ENCODE measurements around the gene TPTE2.

The TPTE2 gene

DNA sequence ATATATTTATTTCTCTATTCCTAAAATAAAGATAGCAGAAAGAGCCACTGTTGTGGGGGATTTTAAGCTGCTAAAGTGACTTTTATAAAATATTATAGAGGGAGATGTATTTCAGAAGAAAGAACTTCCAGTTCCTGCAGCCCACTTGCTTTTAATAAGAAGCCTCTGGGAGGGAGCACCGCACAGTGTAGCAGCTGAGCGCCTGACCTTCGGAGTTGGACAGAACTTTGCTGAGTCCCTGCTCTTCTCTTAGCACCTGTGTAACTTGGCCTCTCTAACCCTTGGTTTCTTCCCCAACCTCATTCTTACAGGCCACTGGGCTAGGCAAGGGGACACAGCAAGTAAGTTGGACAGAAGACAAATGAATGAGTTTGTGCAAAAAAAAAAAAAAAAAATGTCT lies 34.8 kb upstream of the TPTE2 start:
- no CpG with 5 or more reads among the region's 3 CpGs for WGBS (ENCODE audit: insufficient coverage, insufficient read length)
- Histone ChIP-seq H3K36me3 (ENCODE audit: control insufficient read depth, insufficient read depth, low read length) (no peaks in the 10 kb centered on the region), H3K9me3 (ENCODE audit: control insufficient read depth, insufficient read depth, low read length) (peaks cover 2% of the 10 kb centered on the region; the same call in 1 of the 2 replicates), H3K27ac (ENCODE audit: low read length) (no peak overlapping the region), H3K27me3 (ENCODE audit: control insufficient read depth, insufficient read depth, low read length) (no peaks in the 10 kb centered on the region), H3K4me1 (ENCODE audit: control insufficient read depth, insufficient read depth, low read length) (no peaks in the 10 kb centered on the region), H3K4me3 (ENCODE audit: low read length) (no peak overlapping the region)
- no peak for DNase-seq (ENCODE audit: low read depth, low spot score)

DNA sequence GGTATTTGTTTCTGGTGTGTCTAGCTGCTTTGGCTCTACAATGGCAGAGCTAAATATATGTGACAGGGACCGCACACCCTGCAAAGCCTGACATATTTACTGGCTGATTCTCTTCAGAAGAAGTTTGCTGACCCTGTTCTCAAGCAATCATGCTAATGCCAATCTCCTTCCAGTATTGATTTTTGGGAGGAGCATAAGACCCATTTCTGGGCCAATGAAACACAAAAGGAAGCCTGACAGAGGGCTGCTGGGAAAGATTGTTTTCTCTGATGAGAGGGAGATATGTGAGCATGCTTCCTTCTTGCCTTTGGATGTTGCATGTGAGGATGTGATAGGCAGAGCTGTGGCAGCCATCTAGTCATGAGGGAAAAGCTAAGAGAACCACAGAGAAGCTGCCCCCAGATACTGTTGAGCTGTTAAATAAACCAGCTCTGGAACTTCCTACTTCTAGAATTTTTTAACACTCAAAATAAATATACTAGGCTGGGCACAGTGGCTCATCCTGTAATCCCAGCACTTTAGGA lies 31.4 kb upstream of the TPTE2 start:
- DNase-seq (ENCODE audit: low read depth, low spot score), result no peak
- no peaks in the 10 kb centered on the region for H3K4me1 ChIP-seq (ENCODE audit: control insufficient read depth, insufficient read depth, low read length)
- H3K27me3 ChIP-seq (ENCODE audit: control insufficient read depth, insufficient read depth, low read length), result no peaks in the 10 kb centered on the region
- H3K9me3 ChIP-seq (ENCODE audit: control insufficient read depth, insufficient read depth, low read length), result peaks cover 2% of the 10 kb centered on the region; the same call in 1 of the 2 replicates
- H3K36me3 ChIP-seq (ENCODE audit: control insufficient read depth, insufficient read depth, low read length), result no peaks in the 10 kb centered on the region
- H3K4me3 ChIP-seq (ENCODE audit: low read length), result no peak overlapping the region
- H3K27ac ChIP-seq (ENCODE audit: low read length), result no peak overlapping the region
- WGBS (ENCODE audit: insufficient coverage, insufficient read length), result no CpG with 5 or more reads among the region's 1 CpG

DNA sequence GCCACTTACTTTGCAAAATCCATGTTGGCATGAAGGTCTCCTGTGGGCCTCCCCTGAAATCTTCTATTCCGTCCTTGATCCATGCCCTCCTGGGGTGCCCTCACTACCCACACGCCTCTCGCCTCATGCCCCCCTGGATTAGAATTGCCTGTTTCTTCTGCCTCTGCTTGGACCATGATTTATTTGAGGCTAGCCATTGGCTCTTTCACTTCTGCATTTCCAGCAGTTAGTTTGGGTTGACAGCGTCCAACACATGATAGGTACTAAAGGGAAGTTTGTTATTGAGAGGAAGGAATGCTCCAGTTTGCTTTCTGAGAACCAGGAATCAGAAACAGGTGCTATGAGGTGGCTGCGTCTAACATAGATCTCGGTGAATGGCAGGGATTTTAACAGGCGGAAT lies 30.5 kb upstream of the TPTE2 start:
- no peaks in the 10 kb centered on the region for H3K36me3 ChIP-seq (ENCODE audit: control insufficient read depth, insufficient read depth, low read length)
- DNase-seq (ENCODE audit: low read depth, low spot score), result no peak
- H3K27ac ChIP-seq (ENCODE audit: low read length), result no peak overlapping the region
- no peaks in the 10 kb centered on the region for H3K27me3 ChIP-seq (ENCODE audit: control insufficient read depth, insufficient read depth, low read length)
- no peaks in the 10 kb centered on the region for H3K4me1 ChIP-seq (ENCODE audit: control insufficient read depth, insufficient read depth, low read length)
- H3K4me3 ChIP-seq (ENCODE audit: low read length), result no peak overlapping the region
- WGBS (ENCODE audit: insufficient coverage, insufficient read length), result no CpG with 5 or more reads among the region's 7 CpGs
- H3K9me3 ChIP-seq (ENCODE audit: control insufficient read depth, insufficient read depth, low read length), result peaks cover 2% of the 10 kb centered on the region; the same call in 1 of the 2 replicates

GRCh38 chr13:19590423-19590822 lies 29.1 kb upstream of the TPTE2 start:
- H3K4me1 ChIP-seq (ENCODE audit: control insufficient read depth, insufficient read depth, low read length), result no peaks in the 10 kb centered on the region
- H3K4me3 ChIP-seq (ENCODE audit: low read length), result no peak overlapping the region
- DNase-seq (ENCODE audit: low read depth, low spot score), result no peak
- no CpG with 5 or more reads among the region's 5 CpGs for WGBS (ENCODE audit: insufficient coverage, insufficient read length)
- peaks cover under 1% of the 10 kb centered on the region; the same call in 1 of the 2 replicates for H3K9me3 ChIP-seq (ENCODE audit: control insufficient read depth, insufficient read depth, low read length)
- no peak overlapping the region for H3K27ac ChIP-seq (ENCODE audit: low read length)
- no peaks in the 10 kb centered on the region for H3K36me3 ChIP-seq (ENCODE audit: control insufficient read depth, insufficient read depth, low read length)
- H3K27me3 ChIP-seq (ENCODE audit: control insufficient read depth, insufficient read depth, low read length), result no peaks in the 10 kb centered on the region

DNA sequence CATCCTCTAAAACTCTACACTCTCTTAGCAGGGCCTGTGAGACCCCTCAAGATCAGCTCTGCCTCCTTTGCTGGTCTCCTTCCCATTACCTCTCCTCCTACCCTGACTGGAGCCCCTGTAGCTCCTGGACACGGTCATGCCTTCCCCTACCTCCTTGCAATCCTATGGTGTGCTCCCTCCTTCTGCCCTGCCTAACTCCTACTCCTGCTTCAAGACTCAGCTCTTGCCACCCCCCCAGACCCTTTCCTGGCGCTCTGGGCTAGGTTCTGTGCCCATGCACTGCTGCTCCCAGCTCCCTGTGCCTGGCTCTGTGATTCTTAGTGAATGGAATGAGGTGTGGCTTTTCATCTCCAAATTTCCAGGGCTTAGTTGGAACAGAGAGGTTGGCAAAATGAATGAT lies 28.0 kb upstream of the TPTE2 start:
- no peak for DNase-seq (ENCODE audit: low read depth, low spot score)
- no peaks in the 10 kb centered on the region for H3K36me3 ChIP-seq (ENCODE audit: control insufficient read depth, insufficient read depth, low read length)
- no peaks in the 10 kb centered on the region for H3K4me1 ChIP-seq (ENCODE audit: control insufficient read depth, insufficient read depth, low read length)
- no CpG with 5 or more reads among the region's 2 CpGs for WGBS (ENCODE audit: insufficient coverage, insufficient read length)
- no peak overlapping the region for H3K4me3 ChIP-seq (ENCODE audit: low read length)
- H3K9me3 ChIP-seq (ENCODE audit: control insufficient read depth, insufficient read depth, low read length), result no peaks in the 10 kb centered on the region; the same call in 1 of the 2 replicates
- no peaks in the 10 kb centered on the region for H3K27me3 ChIP-seq (ENCODE audit: control insufficient read depth, insufficient read depth, low read length)
- H3K27ac ChIP-seq (ENCODE audit: low read length), result no peak overlapping the region

DNA sequence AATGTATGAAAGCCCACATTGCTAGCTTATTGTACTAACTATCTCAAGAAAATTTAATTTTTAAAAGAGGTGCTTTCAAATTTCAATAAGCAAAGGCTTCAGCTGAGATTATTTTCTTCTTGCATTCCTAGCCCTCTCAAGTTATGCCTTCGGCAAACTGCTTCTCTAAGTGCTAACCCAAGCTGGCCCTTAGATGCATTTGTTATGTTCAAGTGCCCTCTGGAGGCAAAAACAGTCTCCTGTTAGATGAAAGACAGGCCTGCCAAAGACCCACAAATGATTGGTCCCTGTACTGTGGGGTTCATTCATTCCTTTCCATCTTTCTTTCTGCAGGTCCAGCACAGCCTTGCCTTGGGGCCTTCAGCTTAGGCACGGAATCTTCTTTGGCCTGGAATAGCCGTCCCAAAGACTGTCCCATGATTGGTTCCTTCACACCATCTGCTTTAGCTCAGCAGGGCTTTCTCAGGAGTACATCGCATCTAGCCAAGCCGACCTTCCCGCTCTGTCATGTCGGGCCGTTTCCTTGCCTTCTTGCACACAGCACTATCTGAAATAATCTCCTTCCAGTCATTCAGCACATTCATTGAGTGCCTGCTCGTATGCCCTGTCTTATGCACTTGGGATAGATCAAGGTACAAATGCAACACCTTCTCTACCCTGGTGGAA lies 26.4 kb upstream of the TPTE2 start:
- H3K27ac ChIP-seq (ENCODE audit: low read length), result no peak overlapping the region
- no peaks in the 10 kb centered on the region for H3K4me1 ChIP-seq (ENCODE audit: control insufficient read depth, insufficient read depth, low read length)
- no peak overlapping the region for H3K4me3 ChIP-seq (ENCODE audit: low read length)
- H3K36me3 ChIP-seq (ENCODE audit: control insufficient read depth, insufficient read depth, low read length), result no peaks in the 10 kb centered on the region
- H3K27me3 ChIP-seq (ENCODE audit: control insufficient read depth, insufficient read depth, low read length), result no peaks in the 10 kb centered on the region
- DNase-seq (ENCODE audit: low read depth, low spot score), result no peak
- H3K9me3 ChIP-seq (ENCODE audit: control insufficient read depth, insufficient read depth, low read length), result no peaks in the 10 kb centered on the region; the same call in 1 of the 2 replicates
- WGBS (ENCODE audit: insufficient coverage, insufficient read length), result no CpG with 5 or more reads among the region's 9 CpGs

DNA sequence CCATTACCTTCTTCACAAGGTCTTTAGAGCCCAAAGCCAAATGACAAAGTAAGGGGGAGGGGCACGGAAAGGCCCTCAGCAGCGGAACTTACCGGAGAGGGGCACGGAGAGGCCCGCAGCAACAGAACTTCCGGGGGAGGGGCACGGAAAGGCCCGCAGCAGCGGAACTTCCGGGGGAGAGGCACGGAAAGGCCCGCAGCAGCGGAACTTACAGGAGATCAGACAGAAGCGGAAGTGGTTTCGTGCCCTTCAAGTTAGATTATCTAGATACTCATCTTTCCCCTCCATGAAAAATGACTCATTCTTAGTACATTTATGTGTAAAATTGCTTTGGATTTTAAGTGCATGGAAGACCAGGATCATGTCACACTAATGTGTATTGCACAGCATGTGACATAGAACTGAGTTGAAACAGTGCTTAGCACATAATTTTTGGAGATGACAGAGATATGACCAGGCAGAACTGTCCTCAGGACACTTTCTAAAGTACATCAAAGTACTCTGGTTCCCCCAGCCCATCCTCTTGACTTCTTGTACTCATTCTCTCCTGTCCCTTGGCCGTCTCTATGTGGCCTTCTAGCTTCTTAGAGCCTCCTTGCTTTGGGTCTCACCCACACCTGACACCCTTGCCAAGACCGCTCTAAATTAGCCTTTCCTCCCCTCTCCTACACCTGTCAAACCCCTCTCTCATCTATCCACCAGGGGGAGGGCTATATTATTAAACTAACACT lies 25.7 kb upstream of the TPTE2 start:
- Histone ChIP-seq H3K4me1 (ENCODE audit: control insufficient read depth, insufficient read depth, low read length) (no peaks in the 10 kb centered on the region), H3K27ac (ENCODE audit: low read length) (no peak overlapping the region), H3K4me3 (ENCODE audit: low read length) (no peak overlapping the region), H3K36me3 (ENCODE audit: control insufficient read depth, insufficient read depth, low read length) (no peaks in the 10 kb centered on the region), H3K9me3 (ENCODE audit: control insufficient read depth, insufficient read depth, low read length) (no peaks in the 10 kb centered on the region; the same call in 1 of the 2 replicates), H3K27me3 (ENCODE audit: control insufficient read depth, insufficient read depth, low read length) (no peaks in the 10 kb centered on the region)
- DNase-seq (ENCODE audit: low read depth, low spot score), result no peak
- no CpG with 5 or more reads among the region's 17 CpGs for WGBS (ENCODE audit: insufficient coverage, insufficient read length)

DNA sequence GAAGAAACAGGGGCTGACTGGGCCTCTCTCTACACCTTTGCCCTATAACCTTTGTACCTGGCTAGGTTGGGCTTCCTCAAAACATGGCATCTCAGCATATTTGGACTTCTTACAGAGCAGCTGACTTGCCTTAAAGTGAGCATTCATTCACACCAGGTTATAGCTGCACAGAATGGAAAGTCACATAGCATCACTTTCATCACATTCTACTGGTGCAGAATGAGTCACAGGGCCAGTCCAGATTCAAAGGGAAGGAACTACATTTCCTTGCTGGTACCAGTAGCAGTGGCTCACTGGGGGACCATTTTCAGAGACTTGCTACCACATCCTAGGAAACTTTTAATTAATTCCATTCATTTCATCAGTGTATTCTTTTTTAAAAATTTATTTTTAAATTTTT lies 20.3 kb upstream of the TPTE2 start:
- H3K27ac ChIP-seq (ENCODE audit: low read length), result no peak overlapping the region
- no peak for DNase-seq (ENCODE audit: low read depth, low spot score)
- no peaks in the 10 kb centered on the region for H3K4me1 ChIP-seq (ENCODE audit: control insufficient read depth, insufficient read depth, low read length)
- H3K4me3 ChIP-seq (ENCODE audit: low read length), result no peak overlapping the region
- H3K27me3 ChIP-seq (ENCODE audit: control insufficient read depth, insufficient read depth, low read length), result no peaks in the 10 kb centered on the region
- no peaks in the 10 kb centered on the region for H3K36me3 ChIP-seq (ENCODE audit: control insufficient read depth, insufficient read depth, low read length)
- H3K9me3 ChIP-seq (ENCODE audit: control insufficient read depth, insufficient read depth, low read length), result peaks cover 4% of the 10 kb centered on the region

DNA sequence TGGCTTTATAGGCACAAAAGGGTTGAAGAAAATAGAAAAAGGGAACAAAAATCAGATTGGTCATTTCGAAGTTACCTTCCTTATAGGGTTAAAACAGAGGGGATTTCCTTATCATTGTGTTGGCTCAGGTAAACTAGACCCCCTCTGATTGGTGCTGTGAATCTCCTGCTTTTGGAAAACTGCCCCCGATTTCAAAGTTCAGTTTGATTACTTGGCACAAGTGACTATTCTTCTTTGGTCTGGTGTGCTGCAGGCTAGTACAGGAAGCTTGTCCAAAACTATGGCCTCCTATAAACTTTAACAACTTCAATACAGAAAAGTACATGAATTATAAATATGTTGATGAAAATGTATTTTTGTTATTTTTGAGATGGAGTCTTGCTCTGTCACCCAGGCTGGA lies 13.9 kb upstream of the TPTE2 start:
- H3K36me3 ChIP-seq (ENCODE audit: control insufficient read depth, insufficient read depth, low read length), result no peaks in the 10 kb centered on the region
- no peak overlapping the region for H3K4me3 ChIP-seq (ENCODE audit: low read length)
- H3K27ac ChIP-seq (ENCODE audit: low read length), result no peak overlapping the region
- H3K4me1 ChIP-seq (ENCODE audit: control insufficient read depth, insufficient read depth, low read length), result no peaks in the 10 kb centered on the region
- H3K27me3 ChIP-seq (ENCODE audit: control insufficient read depth, insufficient read depth, low read length), result no peaks in the 10 kb centered on the region
- no CpG with 5 or more reads among the region's 2 CpGs for WGBS (ENCODE audit: insufficient coverage, insufficient read length)
- peaks cover 5% of the 10 kb centered on the region for H3K9me3 ChIP-seq (ENCODE audit: control insufficient read depth, insufficient read depth, low read length)
- no peak for DNase-seq (ENCODE audit: low read depth, low spot score)

DNA sequence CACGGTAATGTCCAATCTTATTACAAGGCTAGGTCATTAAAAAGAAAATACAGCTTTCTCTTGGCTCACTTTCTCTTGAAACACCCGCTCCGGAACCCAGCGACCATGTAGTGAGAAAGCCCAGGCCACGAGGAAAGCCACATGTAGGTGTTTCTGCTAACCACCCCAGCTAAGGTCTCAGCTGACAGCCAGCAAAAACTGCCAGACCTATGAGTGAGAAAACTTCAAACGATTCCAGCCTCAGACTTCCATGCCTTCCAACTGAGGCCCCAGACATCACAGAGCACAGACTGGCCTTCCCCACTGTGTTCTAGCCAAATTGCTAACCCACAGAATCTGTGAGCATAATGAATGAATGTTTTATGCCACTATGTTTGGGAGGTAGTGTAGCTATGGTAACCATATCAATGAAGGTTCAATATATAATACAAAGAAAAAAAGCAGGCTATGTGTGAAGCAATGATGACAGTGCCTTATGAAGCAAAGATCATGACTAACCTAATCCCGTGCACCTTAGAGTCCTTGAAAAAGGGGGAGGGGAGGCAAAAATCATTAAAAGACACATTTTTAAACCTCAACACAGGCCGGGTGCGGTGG lies 11.9 kb upstream of the TPTE2 start:
- no peak for DNase-seq (ENCODE audit: low read depth, low spot score)
- no peaks in the 10 kb centered on the region for H3K4me1 ChIP-seq (ENCODE audit: control insufficient read depth, insufficient read depth, low read length)

More for the DNA sequence above, 11.9 kb upstream of the TPTE2 start:
- Histone ChIP-seq H3K27me3 (ENCODE audit: control insufficient read depth, insufficient read depth, low read length) (no peaks in the 10 kb centered on the region), H3K27ac (ENCODE audit: low read length) (no peak overlapping the region), H3K9me3 (ENCODE audit: control insufficient read depth, insufficient read depth, low read length) (peaks cover 3% of the 10 kb centered on the region), H3K36me3 (ENCODE audit: control insufficient read depth, insufficient read depth, low read length) (no peaks in the 10 kb centered on the region), H3K4me3 (ENCODE audit: low read length) (no peak overlapping the region)
- WGBS (ENCODE audit: insufficient coverage, insufficient read length), result no CpG with 5 or more reads among the region's 9 CpGs

Measured in iPS DF 6.9 (cell line).